ENCODE measurements around the gene LEP.

LEP gene

DNA sequence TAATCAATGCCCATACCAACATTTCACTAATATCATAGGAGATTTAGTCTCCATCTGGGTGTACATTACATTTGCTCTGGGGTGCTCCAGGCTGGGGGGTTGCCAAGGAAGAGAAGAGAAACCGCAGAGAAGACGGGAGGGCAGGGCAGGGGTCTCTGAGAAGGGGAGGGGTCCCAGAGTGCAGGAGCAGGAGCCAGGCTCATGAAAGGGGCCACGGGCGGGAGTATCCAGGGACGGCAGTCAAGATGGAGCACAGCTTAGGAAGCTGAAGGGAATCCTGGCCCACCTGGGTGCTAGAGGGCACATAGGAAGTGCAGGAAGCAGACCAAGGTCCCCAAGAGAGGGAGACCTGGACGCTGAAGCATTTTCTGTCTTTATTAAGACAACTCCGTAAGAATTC is 2.2 kb downstream of the LEP start:
- Histone ChIP-seq H3K9me3 (ENCODE audit: control insufficient read depth, low read length) (no peaks in the 10 kb centered on the region), H3K4me3 (ENCODE audit: insufficient read depth, low read depth, low read length) (no peak overlapping the region), H3K36me3 (ENCODE audit: control insufficient read depth, insufficient read depth, low read length) (no peaks in the 10 kb centered on the region), H3K27me3 (ENCODE audit: control insufficient read depth, insufficient read depth, low read length, poor library complexity, severe bottlenecking) (no peaks in the 10 kb centered on the region), H3K4me1 (ENCODE audit: control insufficient read depth, insufficient read depth, low read length) (no peaks in the 10 kb centered on the region), H3K27ac (ENCODE audit: insufficient read depth, low read depth, low read length, poor library complexity, severe bottlenecking) (no peak overlapping the region)
- WGBS, 2 experiments, result 89 to 91% methylated on average over 7 of the region's 7 CpGs

DNA sequence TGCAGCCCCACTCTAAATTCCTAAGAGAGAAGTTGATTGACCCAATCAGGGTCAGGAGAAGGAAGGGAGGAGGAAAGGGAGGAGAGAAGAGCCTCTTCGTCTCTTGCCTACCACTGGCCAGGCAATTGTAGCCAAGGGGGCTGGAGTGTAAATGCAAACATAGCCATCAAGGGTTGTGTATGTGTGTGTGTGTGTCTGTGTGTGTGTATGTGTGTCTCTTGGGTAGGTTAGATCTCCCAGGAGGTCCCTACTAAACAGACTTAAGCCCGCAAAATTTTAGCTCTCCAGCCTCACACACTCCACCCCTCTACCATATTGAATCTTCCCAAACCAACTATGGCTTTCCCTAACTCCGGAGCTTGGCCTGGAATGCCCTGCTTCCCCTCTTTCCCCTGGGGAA is 3.8 kb downstream of the LEP start:
- 90 to 96% methylated on average over 3 of the region's 3 CpGs for WGBS, 2 experiments
- Histone ChIP-seq H3K9me3 (ENCODE audit: control insufficient read depth, low read length) (no peaks in the 10 kb centered on the region), H3K27ac (ENCODE audit: insufficient read depth, low read depth, low read length, poor library complexity, severe bottlenecking) (no peak overlapping the region), H3K36me3 (ENCODE audit: control insufficient read depth, insufficient read depth, low read length) (no peaks in the 10 kb centered on the region), H3K4me1 (ENCODE audit: control insufficient read depth, insufficient read depth, low read length) (no peaks in the 10 kb centered on the region), H3K27me3 (ENCODE audit: control insufficient read depth, insufficient read depth, low read length, poor library complexity, severe bottlenecking) (no peaks in the 10 kb centered on the region), H3K4me3 (ENCODE audit: insufficient read depth, low read depth, low read length) (no peak overlapping the region)

DNA sequence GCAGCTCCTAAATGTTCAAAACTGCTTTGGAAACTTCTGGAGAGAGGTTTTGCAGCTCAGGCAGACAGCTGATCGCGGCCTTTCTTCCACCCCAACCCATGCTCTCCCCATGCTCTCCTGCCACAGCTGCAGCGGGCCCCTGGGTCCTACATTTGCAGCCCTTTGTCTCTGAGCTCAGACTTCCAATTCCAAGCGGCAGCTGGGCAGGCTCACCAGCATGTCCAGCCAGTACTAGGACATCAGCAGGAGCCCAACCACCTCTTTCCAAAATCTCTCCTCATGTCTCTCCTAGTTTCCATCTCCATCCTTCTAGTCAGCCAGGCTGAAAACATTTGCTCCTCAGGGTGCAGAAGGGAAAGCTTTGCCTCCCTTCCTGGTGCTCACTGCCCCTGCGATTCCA is 6.0 kb downstream of the LEP start:
- H3K9me3 ChIP-seq (ENCODE audit: control insufficient read depth, low read length), result no peaks in the 10 kb centered on the region
- 88 to 89% methylated on average over 5 of the region's 5 CpGs for WGBS, 2 experiments
- H3K4me3 ChIP-seq (ENCODE audit: insufficient read depth, low read depth, low read length), result no peak overlapping the region
- H3K27me3 ChIP-seq (ENCODE audit: control insufficient read depth, insufficient read depth, low read length, poor library complexity, severe bottlenecking), result no peaks in the 10 kb centered on the region
- no peaks in the 10 kb centered on the region for H3K36me3 ChIP-seq (ENCODE audit: control insufficient read depth, insufficient read depth, low read length)
- H3K27ac ChIP-seq (ENCODE audit: insufficient read depth, low read depth, low read length, poor library complexity, severe bottlenecking), result no peak overlapping the region
- H3K4me1 ChIP-seq (ENCODE audit: control insufficient read depth, insufficient read depth, low read length), result no peaks in the 10 kb centered on the region

DNA sequence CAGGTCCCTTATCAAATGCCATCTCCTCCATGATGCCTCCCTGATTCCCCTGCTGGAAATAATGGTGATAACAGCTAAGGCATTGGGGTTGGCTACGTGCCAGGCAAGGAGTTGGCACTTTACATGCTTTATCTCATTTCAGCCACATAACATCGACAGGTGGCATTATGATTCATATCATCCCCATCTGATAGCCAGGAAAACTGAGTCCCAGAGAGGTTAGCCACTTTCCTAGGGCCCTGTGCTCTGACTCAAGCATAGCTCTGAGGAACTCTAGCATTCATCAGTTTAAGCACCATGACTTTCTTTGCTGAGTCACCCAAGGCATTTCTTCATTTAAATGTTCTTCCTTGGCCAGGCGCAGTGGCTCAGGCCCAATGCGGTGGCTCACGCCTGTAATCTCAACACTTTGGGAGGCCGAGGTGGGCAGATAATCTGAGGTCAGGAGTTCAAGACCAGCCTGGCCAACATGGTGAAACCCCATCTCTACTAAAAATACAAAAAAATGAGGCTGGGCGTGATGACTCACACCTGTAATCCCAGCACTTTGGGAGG is 6.6 kb downstream of the LEP start:
- H3K36me3 ChIP-seq (ENCODE audit: control insufficient read depth, insufficient read depth, low read length), result no peaks in the 10 kb centered on the region
- 89 to 94% methylated on average over 7 of the region's 7 CpGs for WGBS, 2 experiments
- H3K27me3 ChIP-seq (ENCODE audit: control insufficient read depth, insufficient read depth, low read length, poor library complexity, severe bottlenecking), result no peaks in the 10 kb centered on the region

DNA sequence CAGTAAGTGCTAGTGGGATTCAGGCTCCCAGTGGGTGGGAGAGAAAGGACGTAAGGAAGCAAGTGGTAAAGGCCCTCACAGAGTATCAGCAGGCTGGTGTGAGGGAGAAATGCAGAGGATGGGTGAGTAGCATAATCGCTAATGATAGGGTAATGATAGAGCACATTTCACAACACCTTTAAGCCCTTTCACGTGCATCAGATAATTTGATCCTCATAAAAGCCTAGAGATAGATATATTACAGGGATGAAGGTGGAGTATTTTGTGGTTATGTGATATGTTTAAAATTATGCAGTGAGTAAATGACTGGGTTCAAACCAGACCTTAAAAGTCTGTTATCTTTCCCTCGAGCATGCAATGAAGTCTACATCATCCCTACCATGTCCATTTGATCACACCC is 10.3 kb downstream of the LEP start:
- no peaks in the 10 kb centered on the region for H3K27me3 ChIP-seq (ENCODE audit: control insufficient read depth, insufficient read depth, low read length, poor library complexity, severe bottlenecking)
- H3K4me3 ChIP-seq (ENCODE audit: insufficient read depth, low read depth, low read length), result no peak overlapping the region
- no peaks in the 10 kb centered on the region for H3K4me1 ChIP-seq (ENCODE audit: control insufficient read depth, insufficient read depth, low read length)
- H3K36me3 ChIP-seq (ENCODE audit: control insufficient read depth, insufficient read depth, low read length), result no peaks in the 10 kb centered on the region
- no peak overlapping the region for H3K27ac ChIP-seq (ENCODE audit: insufficient read depth, low read depth, low read length, poor library complexity, severe bottlenecking)
- no peaks in the 10 kb centered on the region for H3K9me3 ChIP-seq (ENCODE audit: control insufficient read depth, low read length)
- 84 to 87% methylated on average over 3 to 4 of the region's 4 CpGs for WGBS, 2 experiments

More for the DNA sequence above, 6.6 kb downstream of the LEP start:
- Histone ChIP-seq H3K9me3 (ENCODE audit: control insufficient read depth, low read length) (no peaks in the 10 kb centered on the region), H3K4me1 (ENCODE audit: control insufficient read depth, insufficient read depth, low read length) (no peaks in the 10 kb centered on the region), H3K27ac (ENCODE audit: insufficient read depth, low read depth, low read length, poor library complexity, severe bottlenecking) (no peak overlapping the region), H3K4me3 (ENCODE audit: insufficient read depth, low read depth, low read length) (no peak overlapping the region)

DNA sequence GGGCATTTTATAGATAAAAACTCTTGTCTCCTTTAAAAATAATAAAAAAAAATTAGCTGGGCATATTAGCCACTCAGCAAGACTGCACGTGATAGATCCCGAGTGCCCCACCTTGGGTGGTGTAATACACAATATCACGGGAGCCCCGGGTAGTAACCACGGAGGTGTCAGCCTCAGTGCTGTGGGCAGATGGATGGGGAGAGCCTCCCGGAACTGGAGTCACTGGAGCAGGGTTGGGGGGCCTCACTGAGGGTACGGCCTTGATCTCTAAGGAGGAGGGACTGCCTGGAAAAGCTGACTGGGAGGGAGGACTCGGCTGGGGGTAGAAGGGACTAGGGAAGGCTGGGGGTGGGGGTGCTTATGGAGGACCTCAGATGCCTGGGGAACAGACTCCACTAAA is 12.6 kb downstream of the LEP start:
- Histone ChIP-seq H3K4me3 (ENCODE audit: insufficient read depth, low read depth, low read length) (no peak overlapping the region), H3K36me3 (ENCODE audit: control insufficient read depth, insufficient read depth, low read length) (no peaks in the 10 kb centered on the region), H3K4me1 (ENCODE audit: control insufficient read depth, insufficient read depth, low read length) (no peaks in the 10 kb centered on the region), H3K9me3 (ENCODE audit: control insufficient read depth, low read length) (no peaks in the 10 kb centered on the region), H3K27ac (ENCODE audit: insufficient read depth, low read depth, low read length, poor library complexity, severe bottlenecking) (no peak overlapping the region), H3K27me3 (ENCODE audit: control insufficient read depth, insufficient read depth, low read length, poor library complexity, severe bottlenecking) (no peaks in the 10 kb centered on the region)
- 95 to 97% methylated on average over 8 of the region's 8 CpGs for WGBS, 2 experiments

DNA sequence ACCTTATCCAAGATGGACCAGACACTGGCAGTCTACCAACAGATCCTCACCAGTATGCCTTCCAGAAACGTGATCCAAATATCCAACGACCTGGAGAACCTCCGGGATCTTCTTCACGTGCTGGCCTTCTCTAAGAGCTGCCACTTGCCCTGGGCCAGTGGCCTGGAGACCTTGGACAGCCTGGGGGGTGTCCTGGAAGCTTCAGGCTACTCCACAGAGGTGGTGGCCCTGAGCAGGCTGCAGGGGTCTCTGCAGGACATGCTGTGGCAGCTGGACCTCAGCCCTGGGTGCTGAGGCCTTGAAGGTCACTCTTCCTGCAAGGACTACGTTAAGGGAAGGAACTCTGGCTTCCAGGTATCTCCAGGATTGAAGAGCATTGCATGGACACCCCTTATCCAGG is 13.4 kb downstream of the LEP start:
- Histone ChIP-seq H3K36me3 (ENCODE audit: control insufficient read depth, insufficient read depth, low read length) (no peaks in the 10 kb centered on the region), H3K27me3 (ENCODE audit: control insufficient read depth, insufficient read depth, low read length, poor library complexity, severe bottlenecking) (no peaks in the 10 kb centered on the region), H3K27ac (ENCODE audit: insufficient read depth, low read depth, low read length, poor library complexity, severe bottlenecking) (no peak overlapping the region), H3K4me1 (ENCODE audit: control insufficient read depth, insufficient read depth, low read length) (peaks cover 5% of the 10 kb centered on the region), H3K4me3 (ENCODE audit: insufficient read depth, low read depth, low read length) (no peak overlapping the region), H3K9me3 (ENCODE audit: control insufficient read depth, low read length) (no peaks in the 10 kb centered on the region)
- WGBS, 2 experiments, result 87 to 93% methylated on average over 5 of the region's 5 CpGs

DNA sequence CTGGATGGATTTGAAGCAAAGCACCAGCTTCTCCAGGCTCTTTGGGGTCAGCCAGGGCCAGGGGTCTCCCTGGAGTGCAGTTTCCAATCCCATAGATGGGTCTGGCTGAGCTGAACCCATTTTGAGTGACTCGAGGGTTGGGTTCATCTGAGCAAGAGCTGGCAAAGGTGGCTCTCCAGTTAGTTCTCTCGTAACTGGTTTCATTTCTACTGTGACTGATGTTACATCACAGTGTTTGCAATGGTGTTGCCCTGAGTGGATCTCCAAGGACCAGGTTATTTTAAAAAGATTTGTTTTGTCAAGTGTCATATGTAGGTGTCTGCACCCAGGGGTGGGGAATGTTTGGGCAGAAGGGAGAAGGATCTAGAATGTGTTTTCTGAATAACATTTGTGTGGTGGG is 14.2 kb downstream of the LEP start:
- Histone ChIP-seq H3K27me3 (ENCODE audit: control insufficient read depth, insufficient read depth, low read length, poor library complexity, severe bottlenecking) (no peaks in the 10 kb centered on the region), H3K27ac (ENCODE audit: insufficient read depth, low read depth, low read length, poor library complexity, severe bottlenecking) (no peak overlapping the region), H3K9me3 (ENCODE audit: control insufficient read depth, low read length) (no peaks in the 10 kb centered on the region), H3K36me3 (ENCODE audit: control insufficient read depth, insufficient read depth, low read length) (no peaks in the 10 kb centered on the region), H3K4me3 (ENCODE audit: insufficient read depth, low read depth, low read length) (no peak overlapping the region), H3K4me1 (ENCODE audit: control insufficient read depth, insufficient read depth, low read length) (peaks cover 6% of the 10 kb centered on the region)
- WGBS, 2 experiments, result 97 to 100% methylated on average over 2 of the region's 2 CpGs

DNA sequence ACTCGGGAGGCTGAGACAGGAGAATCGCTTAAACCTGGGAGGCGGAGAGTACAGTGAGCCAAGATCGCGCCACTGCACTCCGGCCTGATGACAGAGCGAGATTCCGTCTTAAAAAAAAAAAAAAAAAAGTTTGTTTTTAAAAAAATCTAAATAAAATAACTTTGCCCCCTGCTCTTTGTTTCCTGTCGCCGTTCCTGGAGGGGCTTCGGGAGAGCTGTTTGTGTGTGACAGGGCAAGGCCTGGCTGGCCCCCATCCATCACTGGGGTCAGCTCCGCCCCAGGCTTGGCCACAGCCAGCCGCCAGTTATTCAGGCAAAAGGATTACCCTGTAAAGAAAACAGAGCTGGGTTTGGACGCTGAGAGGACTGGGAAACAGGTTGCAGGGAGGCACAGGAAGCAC is 16.4 kb downstream of the LEP start:
- WGBS, 2 experiments, result 88 to 91% methylated on average over 10 to 12 of the region's 14 CpGs
- no peak overlapping the region for H3K4me3 ChIP-seq (ENCODE audit: insufficient read depth, low read depth, low read length)
- no peaks in the 10 kb centered on the region for H3K9me3 ChIP-seq (ENCODE audit: control insufficient read depth, low read length)
- H3K27me3 ChIP-seq (ENCODE audit: control insufficient read depth, insufficient read depth, low read length, poor library complexity, severe bottlenecking), result no peaks in the 10 kb centered on the region
- H3K4me1 ChIP-seq (ENCODE audit: control insufficient read depth, insufficient read depth, low read length), result peaks cover 6% of the 10 kb centered on the region
- H3K36me3 ChIP-seq (ENCODE audit: control insufficient read depth, insufficient read depth, low read length), result no peaks in the 10 kb centered on the region
- H3K27ac ChIP-seq (ENCODE audit: insufficient read depth, low read depth, low read length, poor library complexity, severe bottlenecking), result no peak overlapping the region

DNA sequence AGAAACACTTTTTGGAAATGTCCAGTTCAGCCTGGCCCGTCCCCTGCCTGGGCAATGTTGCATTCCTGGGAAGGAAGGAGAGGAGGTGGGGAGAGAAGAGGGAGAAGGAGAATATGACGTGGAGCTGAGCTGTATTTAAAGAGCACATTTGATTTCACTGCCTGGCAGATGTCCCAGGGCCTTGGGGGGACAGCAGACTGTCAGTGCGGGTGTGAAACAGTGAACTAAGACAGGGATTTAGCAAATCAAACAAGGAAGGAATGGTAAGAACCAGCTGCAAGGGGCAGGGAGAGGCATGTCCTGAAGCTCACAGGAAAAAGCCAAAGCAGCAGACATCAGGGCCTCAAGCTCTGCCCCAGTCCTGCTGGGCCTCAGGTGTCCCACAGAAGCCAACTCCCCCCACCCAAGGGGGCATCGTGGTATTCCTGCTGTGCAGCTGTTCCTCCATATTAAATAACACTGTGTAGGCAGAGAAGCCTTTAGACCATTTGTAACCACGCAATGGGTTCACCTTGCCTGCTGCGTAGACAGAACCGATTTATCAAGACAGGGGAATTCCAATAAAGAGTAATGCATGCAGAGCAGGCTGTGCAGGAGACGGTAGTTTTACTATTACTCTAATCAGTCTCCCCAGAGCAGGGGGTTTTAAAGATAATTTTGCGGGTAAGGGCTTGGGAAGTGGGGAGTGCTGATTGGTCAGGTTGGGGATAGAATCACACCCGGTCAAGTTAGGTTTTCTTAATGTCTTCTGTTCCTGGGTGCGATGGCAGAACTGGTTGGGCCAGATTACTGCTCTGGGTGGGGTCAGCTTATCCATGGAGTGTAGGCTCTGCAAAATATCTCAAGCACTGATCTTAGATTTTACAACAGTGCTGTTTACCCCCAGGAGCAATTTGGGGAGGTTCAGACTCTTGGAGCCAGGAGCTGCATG is 18.3 kb downstream of the LEP start:
- H3K27ac ChIP-seq (ENCODE audit: insufficient read depth, low read depth, low read length, poor library complexity, severe bottlenecking), result no peak overlapping the region
- no peaks in the 10 kb centered on the region for H3K27me3 ChIP-seq (ENCODE audit: control insufficient read depth, insufficient read depth, low read length, poor library complexity, severe bottlenecking)
- H3K9me3 ChIP-seq (ENCODE audit: control insufficient read depth, low read length), result no peaks in the 10 kb centered on the region
- H3K4me1 ChIP-seq (ENCODE audit: control insufficient read depth, insufficient read depth, low read length), result peaks cover 6% of the 10 kb centered on the region
- no peaks in the 10 kb centered on the region for H3K36me3 ChIP-seq (ENCODE audit: control insufficient read depth, insufficient read depth, low read length)
- WGBS, 2 experiments, result 83 to 84% methylated on average over 11 of the region's 11 CpGs
- H3K4me3 ChIP-seq (ENCODE audit: insufficient read depth, low read depth, low read length), result no peak overlapping the region

Measured in ectodermal cell (in vitro differentiated cells).